Naive thymus-derived CD8-positive, alpha-beta T cell (primary cell): ENCODE results near the gene DTL. TPM values are rescaled to one million over a fixed set of nuclear protein-coding genes. Genes with fewer than 3 reads are reported as not detected.

Experiments used
- ATAC-seq, 2 donors: fragments of 150-1000 bp; cut with Tn5 transposase in 1 of 2; sonication (Bioruptor Pico), chemical (Tn5 transposase) in 1 of 2; 1 replicate in 1 of 2; 2 replicates in 1 of 2; pipeline ENCODE4 v1.10.0; 2021; ENCODE audit warnings: mild to moderate bottlenecking in 2 of 2, moderate library complexity in 2 of 2
- POLR2A ChIA-PET: fragments of 350-600 bp; sonication (Branson Sonifier 250); formaldehyde crosslinking; loops from one replicate; lab custom pipeline; 2021; ENCODE audit warnings: antibody characterized with exemption; lab: Charles Lee
- DNase-seq, 10 donors: peaks; one replicate each; pipeline versions ENCODE4 v3.0.0 to v3.0.0-alpha.2; 2020 to 2022
- H3K27ac Mint-ChIP-seq, 10 donors: one replicate each; pipeline ENCODE4 v1.8.0; 2020 to 2022; ENCODE audit warnings: mild to moderate bottlenecking in 10 of 10, mixed read lengths in 10 of 10, moderate library complexity in 4 of 10, inconsistent platforms in 1 of 10
- H3K27me3 Mint-ChIP-seq, 5 donors: one replicate each; pipeline ENCODE4 v1.8.0; 2021 to 2022; ENCODE audit warnings: mixed read lengths in 5 of 5
- H3K36me3 Mint-ChIP-seq, 3 donors: one replicate each; pipeline ENCODE4 v1.8.0; 2020 to 2022; ENCODE audit warnings: mixed read lengths in 3 of 3, mild to moderate bottlenecking in 2 of 3, inconsistent platforms in 1 of 3
- H3K4me1 Mint-ChIP-seq, 4 donors: one replicate each; pipeline ENCODE4 v1.8.0; 2021 to 2022; ENCODE audit warnings: mixed read lengths in 4 of 4
- H3K4me3 Mint-ChIP-seq, 10 donors: one replicate each; pipeline ENCODE4 v1.8.0; 2020 to 2022; ENCODE audit warnings: mild to moderate bottlenecking in 10 of 10, mixed read lengths in 10 of 10, moderate library complexity in 6 of 10, inconsistent platforms in 1 of 10
- H3K9me3 Mint-ChIP-seq, 9 donors: one replicate each; pipeline ENCODE4 v1.8.0; 2020 to 2022; ENCODE audit warnings: mixed read lengths in 9 of 9, mild to moderate bottlenecking in 3 of 9, inconsistent platforms in 1 of 9, moderate library complexity in 1 of 9
- polyA plus RNA-seq, 3 donors: library from polyadenylated mRNA; unstranded; fragments of 300-500 nt; fragmentation: Illumina TruSeq; gene quantifications; one replicate each; pipeline ENCODE4 v1.2.3, GENCODE V29; 2021
- total RNA-seq, 8 experiments: library from RNA in 2 of 8; stranded (reverse) in 2 of 8; gene quantifications; one replicate each; pipeline ENCODE4 v1.2.3 and lab custom pipeline; 2021 to 2026

Gene DTL
- total and polyA plus RNA-seq, 5 experiments from 2014 or later, result 0.11 to 0.62 (median 0.34) TPM

GRCh38 chr1:212042436-212042835, 6.9 kb downstream of the DTL start:
- H3K27me3 Mint-ChIP-seq, result peaks cover 0 to 11% (median 10%) of the 10 kb centered on the region in 5 donors
- DNase-seq, result no peak
- POLR2A ChIA-PET, result no interaction called here
- no peak overlapping the region for H3K27ac Mint-ChIP-seq
- H3K9me3 Mint-ChIP-seq, result no peaks in the 10 kb centered on the region
- H3K4me3 Mint-ChIP-seq, result no peak overlapping the region
- peaks cover 0 to 2% (median under 1%) of the 10 kb centered on the region in 4 donors for H3K4me1 Mint-ChIP-seq
- no peaks in the 10 kb centered on the region for H3K36me3 Mint-ChIP-seq
- no peak for ATAC-seq

GRCh38 chr1:212044851-212045250, 9.3 kb downstream of the DTL start:
- POLR2A ChIA-PET, result interaction anchor here (0.6 to 0.7 kb wide), 2 partner anchors 475 to 538 kb away, joined by 3 to 4 read pairs; no protein-coding TSS in a partner anchor

DNA sequence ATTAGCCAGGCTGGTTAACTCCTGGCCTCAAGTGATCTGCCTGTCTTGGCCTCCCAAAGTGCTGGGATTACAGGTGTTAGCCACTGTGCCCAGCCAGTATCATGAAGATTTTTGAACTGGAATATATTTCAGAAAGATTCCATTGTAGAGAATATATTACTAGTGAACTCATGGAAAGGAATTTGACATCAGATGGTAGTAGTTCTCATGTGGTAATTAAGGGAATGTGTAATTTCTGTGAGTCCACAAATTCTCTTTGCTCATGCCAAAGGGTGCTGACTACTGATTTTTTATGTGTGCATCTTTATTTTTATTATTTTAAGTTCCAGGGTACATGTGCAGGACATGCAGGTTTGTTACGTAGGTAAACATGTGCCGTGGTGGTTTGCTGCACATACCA, 10.4 kb downstream of the DTL start:
- H3K4me1 Mint-ChIP-seq, result peaks cover 0 to under 1% (median 0%) of the 10 kb centered on the region in 4 donors
- no peak for ATAC-seq
- H3K4me3 Mint-ChIP-seq, result no peak overlapping the region
- no peaks in the 10 kb centered on the region for H3K9me3 Mint-ChIP-seq
- H3K36me3 Mint-ChIP-seq, result no peaks in the 10 kb centered on the region
- H3K27me3 Mint-ChIP-seq, result peaks cover 0 to under 1% (median under 1%) of the 10 kb centered on the region in 5 donors
- DNase-seq, result no peak
- H3K27ac Mint-ChIP-seq, result no peak overlapping the region
- POLR2A ChIA-PET, result no interaction called here

More at GRCh38 chr1:212044851-212045250, 9.3 kb downstream of the DTL start:
- DNase-seq (no peak), ATAC-seq (no peak)
- Mint-ChIP-seq H3K9me3 (no peaks in the 10 kb centered on the region), H3K36me3 (no peaks in the 10 kb centered on the region), H3K4me1 (peaks cover 0 to 2% (median under 1%) of the 10 kb centered on the region in 4 donors), H3K27me3 (peaks cover 0 to 3% (median 2%) of the 10 kb centered on the region in 5 donors), H3K27ac (no peak overlapping the region), H3K4me3 (no peak overlapping the region)

DNA sequence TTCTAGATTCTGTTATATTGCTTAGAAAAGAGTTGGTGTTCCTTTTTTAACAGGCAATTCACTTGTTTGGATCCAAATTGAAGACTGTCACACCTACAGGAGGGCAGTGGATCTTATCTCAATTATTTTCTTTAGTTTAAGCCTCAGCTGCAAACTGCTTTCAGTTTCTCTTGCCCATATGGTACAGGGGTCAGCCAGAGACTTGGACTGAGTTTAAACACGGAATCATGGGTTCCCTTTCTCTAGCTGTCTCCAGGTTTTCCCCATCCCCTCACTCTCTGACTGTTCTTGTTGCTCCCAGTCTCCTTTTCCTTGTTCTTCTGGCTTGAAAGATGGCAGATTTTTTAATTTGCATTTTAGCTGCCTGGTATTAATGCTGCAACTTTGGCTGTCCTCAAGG, 18.4 kb downstream of the DTL start:
- peaks cover 4 to 19% (median 15%) of the 10 kb centered on the region in 3 donors for H3K36me3 Mint-ChIP-seq
- POLR2A ChIA-PET, result no interaction called here
- peaks cover 0 to 10% (median 0%) of the 10 kb centered on the region in 5 donors for H3K27me3 Mint-ChIP-seq
- no peak overlapping the region for H3K4me3 Mint-ChIP-seq
- H3K27ac Mint-ChIP-seq, result no peak overlapping the region
- peaks cover 11 to 27% (median 20%) of the 10 kb centered on the region in 9 donors for H3K9me3 Mint-ChIP-seq
- ATAC-seq, result no peak
- DNase-seq, result no peak
- H3K4me1 Mint-ChIP-seq, result peaks cover 0 to 2% (median 0%) of the 10 kb centered on the region in 4 donors

DNA sequence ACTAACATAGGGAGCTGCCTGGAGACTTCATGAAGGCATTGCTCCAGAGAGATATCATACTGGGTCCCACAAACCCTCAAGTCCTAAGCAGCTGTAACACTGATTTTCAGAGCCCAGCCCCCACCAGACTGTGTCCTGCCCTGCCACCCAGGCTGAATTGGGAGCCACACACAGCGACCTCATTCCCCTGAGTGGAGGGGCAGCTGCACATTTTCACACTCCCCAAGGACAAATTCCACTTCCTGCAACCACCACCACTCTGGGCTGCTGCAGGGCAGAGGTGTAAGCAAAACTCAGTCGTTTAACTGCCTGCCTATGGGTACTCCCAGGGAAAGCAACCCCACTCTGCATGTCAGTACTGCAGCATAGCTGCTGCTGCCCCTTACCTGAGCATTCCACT, 19.8 kb downstream of the DTL start:
- Mint-ChIP-seq H3K27me3 (peaks cover 0 to 10% (median 0%) of the 10 kb centered on the region in 5 donors), H3K4me3 (no peak overlapping the region), H3K36me3 (peaks cover 4 to 19% (median 15%) of the 10 kb centered on the region in 3 donors), H3K4me1 (peaks cover 0 to 2% (median 0%) of the 10 kb centered on the region in 4 donors), H3K9me3 (peaks cover 11 to 27% (median 20%) of the 10 kb centered on the region in 9 donors), H3K27ac (peak overlapping the region in 1 of 10 donors; percentile 46)
- POLR2A ChIA-PET, result interaction anchor here (0.7 kb wide), 1 partner anchor 550 kb away, joined by 5 read pairs; no protein-coding TSS in a partner anchor
- ATAC-seq (no peak), DNase-seq (no peak)

GRCh38 chr1:212060632-212061472, 25.3 kb downstream of the DTL start:
- POLR2A ChIA-PET, result interaction anchor here (0.7 kb wide), 1 partner anchor 227 kb away, joined by 5 read pairs; no protein-coding TSS in a partner anchor
- Mint-ChIP-seq H3K9me3 (peaks cover 11 to 26% (median 20%) of the 10 kb centered on the region in 9 donors), H3K27ac (no peak overlapping the region), H3K4me1 (no peaks in the 10 kb centered on the region), H3K36me3 (peaks cover 4 to 19% (median 15%) of the 10 kb centered on the region in 3 donors), H3K27me3 (peaks cover 0 to 9% (median 0%) of the 10 kb centered on the region in 5 donors), H3K4me3 (no peak overlapping the region)
- DNase-seq, result no peak
- ATAC-seq, result no peak

DNA sequence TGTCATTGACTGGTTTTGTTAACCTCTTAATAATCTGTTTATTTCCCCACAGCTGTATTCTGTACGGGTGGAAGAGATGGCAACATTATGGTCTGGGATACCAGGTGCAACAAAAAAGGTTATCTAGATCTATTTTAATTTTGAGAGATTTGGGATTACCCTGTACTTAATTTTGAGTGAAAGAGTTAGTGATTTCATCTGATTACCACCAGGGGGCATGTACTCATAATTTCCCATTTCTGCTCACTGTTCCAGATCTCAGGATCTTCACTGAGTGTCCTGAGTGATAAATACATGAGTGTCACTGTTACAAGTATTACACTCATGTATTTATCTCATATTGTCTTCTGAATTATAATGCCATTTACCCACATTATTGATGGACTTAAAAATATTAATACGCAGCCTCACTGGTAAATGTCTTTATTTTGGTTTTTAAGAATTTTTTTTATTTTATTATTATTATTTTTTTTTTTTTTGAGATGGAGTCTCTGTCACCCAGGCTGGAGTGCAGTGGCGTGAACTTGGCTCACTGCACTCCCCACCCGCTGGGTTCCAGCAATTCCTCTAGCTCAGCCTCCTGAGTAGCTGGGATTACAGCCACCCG, 27.4 kb downstream of the DTL start:
- DNase-seq (peak in 3 of 10 donors; percentile 30 to 43 (median 42)), ATAC-seq (peak in 1 of 2 donors; percentile 52)
- Mint-ChIP-seq H3K4me1 (no peaks in the 10 kb centered on the region), H3K27me3 (no peaks in the 10 kb centered on the region), H3K36me3 (peaks cover 0 to 1% (median 0%) of the 10 kb centered on the region in 3 donors), H3K4me3 (no peak overlapping the region), H3K9me3 (peaks cover 0 to 5% (median under 1%) of the 10 kb centered on the region in 9 donors), H3K27ac (no peak overlapping the region)
- POLR2A ChIA-PET, result no interaction called here

- POLR2A ChIA-PET, result no interaction called here
- H3K36me3 Mint-ChIP-seq, result no peaks in the 10 kb centered on the region
- H3K27ac Mint-ChIP-seq, result no peak overlapping the region
- ATAC-seq, result no peak
- no peaks in the 10 kb centered on the region for H3K4me1 Mint-ChIP-seq
- H3K9me3 Mint-ChIP-seq, result no peaks in the 10 kb centered on the region
- H3K27me3 Mint-ChIP-seq, result no peaks in the 10 kb centered on the region
- DNase-seq, result no peak
- H3K4me3 Mint-ChIP-seq, result no peak overlapping the region
These were observed 32.2 kb downstream of the DTL start for GRCh38 chr1:212067787-212068186.

- peak in 3 of 10 donors; percentile 52 to 60 (median 56) for DNase-seq
These were observed 35.3 kb downstream of the DTL start for GRCh38 chr1:212070720-212071302.

GRCh38 chr1:212072047-212072446, 36.5 kb downstream of the DTL start:
- no peak for DNase-seq
- Mint-ChIP-seq H3K27me3 (no peaks in the 10 kb centered on the region), H3K4me1 (no peaks in the 10 kb centered on the region), H3K4me3 (no peak overlapping the region), H3K9me3 (no peaks in the 10 kb centered on the region), H3K27ac (no peak overlapping the region), H3K36me3 (no peaks in the 10 kb centered on the region)
- POLR2A ChIA-PET, result interaction anchor here (2.8 kb wide), 1 partner anchor 214 kb away, joined by 12 read pairs; no protein-coding TSS in a partner anchor
- no peak for ATAC-seq

More at GRCh38 chr1:212070720-212071302, 35.3 kb downstream of the DTL start:
- POLR2A ChIA-PET, result interaction anchor here (2.8 kb wide), 1 partner anchor 215 kb away, joined by 12 read pairs; no protein-coding TSS in a partner anchor
- ATAC-seq, result peak; percentile 58 to 68
- Mint-ChIP-seq H3K4me1 (no peaks in the 10 kb centered on the region), H3K36me3 (no peaks in the 10 kb centered on the region), H3K9me3 (no peaks in the 10 kb centered on the region), H3K4me3 (no peak overlapping the region), H3K27ac (no peak overlapping the region), H3K27me3 (no peaks in the 10 kb centered on the region)

GRCh38 chr1:212073490-212073889, 37.9 kb downstream of the DTL start:
- Mint-ChIP-seq H3K4me3 (no peak overlapping the region), H3K4me1 (no peaks in the 10 kb centered on the region), H3K9me3 (no peaks in the 10 kb centered on the region), H3K36me3 (no peaks in the 10 kb centered on the region), H3K27ac (no peak overlapping the region), H3K27me3 (no peaks in the 10 kb centered on the region)
- POLR2A ChIA-PET, result no interaction called here
- peak in 1 of 10 donors; percentile 2 for DNase-seq
- no peak for ATAC-seq

DNA sequence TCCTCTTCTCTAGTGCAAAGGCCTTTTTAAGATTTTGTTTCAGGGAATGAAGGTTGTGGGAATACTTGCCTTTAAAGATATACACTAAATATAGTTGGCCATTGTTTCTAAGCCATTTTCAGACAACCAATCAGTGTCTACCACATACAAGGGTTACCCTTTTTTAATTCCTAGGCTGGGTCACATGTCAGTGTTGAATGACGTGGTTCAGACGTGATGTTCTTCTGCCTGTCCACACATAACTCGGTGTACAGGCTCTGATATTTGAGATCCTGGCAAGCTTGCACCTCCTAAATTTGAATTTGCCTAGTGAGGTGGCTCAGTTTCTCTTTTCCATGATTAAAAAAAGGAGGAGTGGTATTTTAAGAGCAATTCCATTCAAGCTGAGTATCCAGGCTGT, 38.8 kb downstream of the DTL start:
- no peak for ATAC-seq
- no peak for DNase-seq
- Mint-ChIP-seq H3K9me3 (no peaks in the 10 kb centered on the region), H3K27me3 (no peaks in the 10 kb centered on the region), H3K27ac (no peak overlapping the region), H3K4me1 (no peaks in the 10 kb centered on the region), H3K36me3 (no peaks in the 10 kb centered on the region), H3K4me3 (no peak overlapping the region)
- POLR2A ChIA-PET, result no interaction called here
